ENCODE data around the gene UTP11. TPM values are rescaled to one million over a fixed set of nuclear protein-coding genes. Genes with fewer than 3 reads are reported as not detected.

Gene UTP11
- total RNA-seq, 2 experiments from 2014 or later: 40.1 to 43.8 TPM

DNA sequence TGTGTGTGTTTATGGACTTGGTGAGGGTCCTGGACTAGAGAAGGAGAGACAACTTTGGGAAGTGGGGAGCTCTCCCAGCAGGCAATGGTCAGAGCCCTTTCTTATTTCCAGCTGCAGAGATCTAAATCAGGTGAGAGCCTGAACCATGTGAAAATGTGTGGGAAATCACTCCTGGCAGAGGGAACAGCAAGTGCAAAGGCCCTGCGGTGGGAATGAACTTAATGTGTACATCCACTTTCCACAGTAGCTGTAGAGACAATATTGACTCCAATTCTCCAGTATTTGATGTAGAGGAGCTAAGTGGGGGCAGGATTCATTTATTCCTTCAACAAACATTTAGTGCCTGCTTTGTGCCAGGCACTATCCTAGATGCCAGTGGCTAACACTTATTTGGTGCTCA lies 48.8 kb downstream of the UTP11 start:
- no peaks in the 10 kb centered on the region for H3K9me3 ChIP-seq (ENCODE audit: low read length)
- no peaks in the 10 kb centered on the region for H3K36me3 ChIP-seq (ENCODE audit: insufficient read depth, low read length)
- CTCF ChIA-PET (ENCODE audit: unreplicated experiment): no interaction called here
- H3K9me2 ChIP-seq (ENCODE audit: insufficient read depth, low read length): no peaks in the 10 kb centered on the region
- POLR2A ChIA-PET: no interaction called here
- no peaks in the 10 kb centered on the region for H3K4me1 ChIP-seq (ENCODE audit: insufficient read depth, low read length, poor library complexity, severe bottlenecking)
- intact Hi-C loops (cut with micrococcal nuclease; ENCODE audit: unreplicated experiment): no loop called here
- no TSS peak for BruUV-seq (replicated peaks)
- TF ChIP-seq EZH2phosphoT487 (IDR thresholded peaks at IDR 0.05; ENCODE audit: borderline replicate concordance, low read depth, low read length): no peak
- TF ChIP-seq, protein P1, sequence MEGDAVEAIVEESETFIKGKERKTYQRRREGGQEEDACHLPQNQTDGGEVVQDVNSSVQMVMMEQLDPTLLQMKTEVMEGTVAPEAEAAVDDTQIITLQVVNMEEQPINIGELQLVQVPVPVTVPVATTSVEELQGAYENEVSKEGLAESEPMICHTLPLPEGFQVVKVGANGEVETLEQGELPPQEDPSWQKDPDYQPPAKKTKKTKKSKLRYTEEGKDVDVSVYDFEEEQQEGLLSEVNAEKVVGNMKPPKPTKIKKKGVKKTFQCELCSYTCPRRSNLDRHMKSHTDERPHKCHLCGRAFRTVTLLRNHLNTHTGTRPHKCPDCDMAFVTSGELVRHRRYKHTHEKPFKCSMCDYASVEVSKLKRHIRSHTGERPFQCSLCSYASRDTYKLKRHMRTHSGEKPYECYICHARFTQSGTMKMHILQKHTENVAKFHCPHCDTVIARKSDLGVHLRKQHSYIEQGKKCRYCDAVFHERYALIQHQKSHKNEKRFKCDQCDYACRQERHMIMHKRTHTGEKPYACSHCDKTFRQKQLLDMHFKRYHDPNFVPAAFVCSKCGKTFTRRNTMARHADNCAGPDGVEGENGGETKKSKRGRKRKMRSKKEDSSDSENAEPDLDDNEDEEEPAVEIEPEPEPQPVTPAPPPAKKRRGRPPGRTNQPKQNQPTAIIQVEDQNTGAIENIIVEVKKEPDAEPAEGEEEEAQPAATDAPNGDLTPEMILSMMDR (conservative IDR thresholded peaks at IDR 0.05; ENCODE audit: low read length): no peak
- H2AFZ ChIP-seq (ENCODE audit: low read length): no peak overlapping the region
- DNase-seq (ENCODE audit: low spot score): no peak
- H3K4me3 ChIP-seq (ENCODE audit: low read depth, low read length, poor library complexity, severe bottlenecking): no peak overlapping the region
- H3K27ac ChIP-seq (ENCODE audit: low read depth, low read length, poor library complexity, severe bottlenecking): no peak overlapping the region
- no peak overlapping the region for H3K4me2 ChIP-seq (ENCODE audit: low read length)
- no peaks in the 10 kb centered on the region for H4K20me1 ChIP-seq (ENCODE audit: insufficient read depth, low read length)
- H3K79me2 ChIP-seq (ENCODE audit: insufficient read depth, low read depth, low read length): no peaks in the 10 kb centered on the region

GRCh38 chr1:38061883-38062328 lies 49.4 kb downstream of the UTP11 start:
- H2AFZ ChIP-seq (ENCODE audit: low read length): no peak overlapping the region
- H3K9me2 ChIP-seq (ENCODE audit: insufficient read depth, low read length): no peaks in the 10 kb centered on the region
- no peak for TF ChIP-seq EZH2phosphoT487 (IDR thresholded peaks at IDR 0.05; ENCODE audit: borderline replicate concordance, low read depth, low read length)
- TF ChIP-seq, protein P1 (conservative IDR thresholded peaks at IDR 0.05; ENCODE audit: low read length): no peak
- H3K9me3 ChIP-seq (ENCODE audit: low read length): no peaks in the 10 kb centered on the region
- no peaks in the 10 kb centered on the region for H4K20me1 ChIP-seq (ENCODE audit: insufficient read depth, low read length)
- H3K4me2 ChIP-seq (ENCODE audit: low read length): no peak overlapping the region
- no peaks in the 10 kb centered on the region for H3K36me3 ChIP-seq (ENCODE audit: insufficient read depth, low read length)
- H3K4me3 ChIP-seq (ENCODE audit: low read depth, low read length, poor library complexity, severe bottlenecking): no peak overlapping the region
- no peak overlapping the region for H3K27ac ChIP-seq (ENCODE audit: low read depth, low read length, poor library complexity, severe bottlenecking)
- H3K79me2 ChIP-seq (ENCODE audit: insufficient read depth, low read depth, low read length): no peaks in the 10 kb centered on the region
- H3K4me1 ChIP-seq (ENCODE audit: insufficient read depth, low read length, poor library complexity, severe bottlenecking): no peaks in the 10 kb centered on the region
- no TSS peak for BruUV-seq (replicated peaks)
- no peak for DNase-seq (ENCODE audit: low spot score)
- ChIA-PET CTCF (ENCODE audit: unreplicated experiment) (no interaction called here), POLR2A (no interaction called here)
- intact Hi-C loops (cut with micrococcal nuclease; ENCODE audit: unreplicated experiment): no loop called here

GRCh38 chr1:38062361-38063288 lies 50.1 kb downstream of the UTP11 start:
- Histone ChIP-seq H3K36me3 (ENCODE audit: insufficient read depth, low read length) (no peaks in the 10 kb centered on the region), H3K4me3 (ENCODE audit: low read depth, low read length, poor library complexity, severe bottlenecking) (no peak overlapping the region), H3K9me2 (ENCODE audit: insufficient read depth, low read length) (no peaks in the 10 kb centered on the region), H3K4me2 (ENCODE audit: low read length) (no peak overlapping the region), H3K27ac (ENCODE audit: low read depth, low read length, poor library complexity, severe bottlenecking) (no peak overlapping the region), H2AFZ (ENCODE audit: low read length) (no peak overlapping the region), H3K4me1 (ENCODE audit: insufficient read depth, low read length, poor library complexity, severe bottlenecking) (no peaks in the 10 kb centered on the region), H3K9me3 (ENCODE audit: low read length) (no peaks in the 10 kb centered on the region), H4K20me1 (ENCODE audit: insufficient read depth, low read length) (no peaks in the 10 kb centered on the region), H3K79me2 (ENCODE audit: insufficient read depth, low read depth, low read length) (no peaks in the 10 kb centered on the region)
- no peak for TF ChIP-seq EZH2phosphoT487 (IDR thresholded peaks at IDR 0.05; ENCODE audit: borderline replicate concordance, low read depth, low read length)
- TF ChIP-seq, protein P1 (conservative IDR thresholded peaks at IDR 0.05; ENCODE audit: low read length): no peak
- no peak for DNase-seq (ENCODE audit: low spot score)
- no TSS peak for BruUV-seq (replicated peaks)
- ChIA-PET POLR2A (interaction anchor here (0.6 kb wide), 1 partner anchor 1611 kb away, joined by 4 read pairs; no protein-coding TSS in a partner anchor), CTCF (ENCODE audit: unreplicated experiment) (no interaction called here)
- intact Hi-C loops (cut with micrococcal nuclease; ENCODE audit: unreplicated experiment): no loop called here

Measured in OCI-LY7 (cell line).